Activated CD4-positive, alpha-beta T cell treated with anti-CD3 and anti-CD28 coated beads, Interleukin-2, amount 50 U/mL, for 4 hours (primary cell): ENCODE measurements around the gene GDA.

ENCODE experiments used
- DNase-seq, 2 experiments: peaks; one replicate each; pipeline ENCODE4 v3.0.0-alpha.2; 2020

The GDA gene

GRCh38 chr9:72150661-72151060, 1.4 kb downstream of the GDA start:
- no peak for DNase-seq

GRCh38 chr9:72151104-72151503, 1.9 kb downstream of the GDA start:
- no peak for DNase-seq

GRCh38 chr9:72154468-72155285, 5.4 kb downstream of the GDA start:
- no peak for DNase-seq

GRCh38 chr9:72155301-72155700, 6.1 kb downstream of the GDA start:
- no peak for DNase-seq

GRCh38 chr9:72156586-72156985, 7.3 kb downstream of the GDA start:
- no peak for DNase-seq

- no peak for DNase-seq
Measured at GRCh38 chr9:72158680-72159079, 9.4 kb downstream of the GDA start.

GRCh38 chr9:72160446-72161123, 11.3 kb downstream of the GDA start:
- DNase-seq, result no peak

GRCh38 chr9:72165326-72165725, 16.1 kb downstream of the GDA start:
- DNase-seq, result no peak

- no peak for DNase-seq
Measured at GRCh38 chr9:72165821-72166547, 16.7 kb downstream of the GDA start.

- DNase-seq, result no peak
Measured at GRCh38 chr9:72168075-72168474, 18.8 kb downstream of the GDA start.

- no peak for DNase-seq
Measured at GRCh38 chr9:72169178-72169577, 19.9 kb downstream of the GDA start.

- DNase-seq, result no peak
Measured at GRCh38 chr9:72173080-72173479, 23.8 kb downstream of the GDA start.

- no peak for DNase-seq
Measured at GRCh38 chr9:72185561-72185960, 36.3 kb downstream of the GDA start.

- no peak for DNase-seq
Measured at GRCh38 chr9:72187121-72187695, 38.0 kb downstream of the GDA start.

- DNase-seq, result no peak
Measured at GRCh38 chr9:72188232-72188631, 39.0 kb downstream of the GDA start.

GRCh38 chr9:72193478-72193881, 44.2 kb downstream of the GDA start:
- DNase-seq, result no peak

- no peak for DNase-seq
Measured at GRCh38 chr9:72199238-72199637, 50.0 kb downstream of the GDA start.

GRCh38 chr9:72200452-72200851, 51.2 kb downstream of the GDA start:
- DNase-seq, result no peak

GRCh38 chr9:72202009-72202408, 52.8 kb downstream of the GDA start:
- DNase-seq, result no peak

- DNase-seq, result no peak
Measured at GRCh38 chr9:72203205-72203803, 54.1 kb downstream of the GDA start.

GRCh38 chr9:72204062-72204461, 54.8 kb downstream of the GDA start:
- no peak for DNase-seq

- DNase-seq, result no peak
Measured at GRCh38 chr9:72205513-72205912, 56.3 kb downstream of the GDA start.

- DNase-seq, result no peak
Measured at GRCh38 chr9:72207278-72207677, 58.0 kb downstream of the GDA start.
